Activated naive CD8-positive, alpha-beta T cell treated with anti-CD3 and anti-CD28 coated beads for 36 hours (primary cell): ENCODE results near the gene TTC9B. TPM values are rescaled to one million over a fixed set of nuclear protein-coding genes. Genes with fewer than 3 reads are reported as not detected.

ENCODE experiments used
- DNase-seq: peaks from one replicate; pipeline ENCODE4 v3.0.0; 2021
- H3K27ac Mint-ChIP-seq: one replicate; pipeline ENCODE4 v1.8.0; 2022; ENCODE audit warnings: mild to moderate bottlenecking, moderate library complexity, mixed read lengths
- H3K27me3 Mint-ChIP-seq: one replicate; pipeline ENCODE4 v1.8.0; 2022; ENCODE audit warnings: mild to moderate bottlenecking, mixed read lengths
- H3K36me3 Mint-ChIP-seq: one replicate; pipeline ENCODE4 v1.8.0; 2021; ENCODE audit warnings: mild to moderate bottlenecking, mixed read lengths
- H3K4me1 Mint-ChIP-seq: one replicate; pipeline ENCODE4 v1.8.0; 2021; ENCODE audit warnings: mixed read lengths
- H3K4me3 Mint-ChIP-seq: one replicate; pipeline ENCODE4 v1.8.0; 2022; ENCODE audit warnings: mild to moderate bottlenecking, moderate library complexity, mixed read lengths
- H3K9me3 Mint-ChIP-seq: one replicate; pipeline ENCODE4 v1.8.0; 2022; ENCODE audit warnings: mixed read lengths
- total RNA-seq, 2 experiments: library from RNA; stranded (reverse); gene quantifications; one replicate each; pipeline ENCODE4 v1.2.3, GENCODE V29; 2021

TTC9B gene
- total RNA-seq, 2 experiments from 2014 or later = not detected

DNA sequence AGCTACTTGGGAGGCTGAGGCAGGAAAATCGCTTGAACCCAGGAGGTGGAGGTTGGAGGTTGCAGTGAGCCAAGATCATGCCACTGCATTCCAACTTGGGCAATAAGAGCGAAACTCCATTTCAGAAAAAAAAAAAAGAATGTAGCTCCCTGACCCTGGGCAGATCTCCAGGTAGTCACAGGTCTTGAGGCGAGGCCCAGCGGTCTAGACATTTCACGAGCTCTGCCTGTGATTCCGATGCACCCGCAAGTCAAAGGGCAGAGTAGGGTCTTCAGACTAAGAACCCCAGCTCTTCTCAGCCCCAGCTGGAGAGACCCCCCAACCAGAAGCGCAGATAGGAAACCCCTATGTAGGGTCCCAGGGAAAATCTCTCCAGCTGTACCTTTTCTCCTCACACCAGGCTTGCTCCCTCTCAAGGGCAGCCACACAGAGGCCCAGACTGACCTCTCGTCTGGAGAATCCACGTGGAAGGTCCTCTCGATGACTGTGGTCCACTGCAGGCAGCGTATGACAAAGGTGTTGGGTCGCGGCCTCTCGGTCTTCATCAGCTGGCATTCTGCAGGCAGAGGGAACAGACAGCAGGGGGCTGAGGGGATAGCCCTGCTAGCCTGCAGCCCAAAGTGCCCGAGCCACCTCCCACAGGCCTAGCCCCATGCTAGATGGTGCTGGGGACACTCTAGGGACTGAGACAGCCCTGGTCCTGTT is 36.7 kb upstream of the TTC9B start:
- Mint-ChIP-seq H3K9me3 (no peaks in the 10 kb centered on the region), H3K27me3 (no peaks in the 10 kb centered on the region), H3K4me1 (peaks cover 20% of the 10 kb centered on the region), H3K4me3 (no peak overlapping the region), H3K36me3 (peaks cover 13% of the 10 kb centered on the region), H3K27ac (no peak overlapping the region)
- DNase-seq = no peak

DNA sequence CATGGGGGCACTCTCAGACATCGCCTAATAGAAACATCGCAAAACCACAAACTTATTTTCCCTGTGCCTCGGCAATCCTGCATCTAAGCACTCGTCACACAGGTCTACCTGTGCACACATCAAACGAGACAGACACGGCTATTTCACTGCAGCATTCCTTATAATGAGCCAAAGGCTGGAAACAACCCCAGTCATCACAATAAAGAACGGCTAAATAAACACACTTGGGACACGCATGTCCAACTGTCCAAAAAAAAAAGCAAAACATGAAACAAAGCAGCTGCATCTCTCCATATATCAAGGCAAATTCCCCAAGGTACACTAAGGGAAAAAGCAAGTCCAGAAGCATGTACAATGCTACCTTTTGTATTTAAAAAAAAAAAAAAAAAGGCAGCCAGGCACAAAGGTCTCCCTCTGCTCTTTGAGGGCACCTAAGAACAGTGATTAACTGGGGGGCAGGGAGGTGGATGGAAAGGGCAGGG is 35.5 kb upstream of the TTC9B start:
- DNase-seq = no peak
- Mint-ChIP-seq H3K36me3 (peaks cover 14% of the 10 kb centered on the region), H3K4me3 (no peak overlapping the region), H3K27ac (no peak overlapping the region), H3K27me3 (no peaks in the 10 kb centered on the region), H3K9me3 (no peaks in the 10 kb centered on the region), H3K4me1 (peaks cover 15% of the 10 kb centered on the region)

- Mint-ChIP-seq H3K27me3 (no peaks in the 10 kb centered on the region), H3K27ac (no peak overlapping the region)
Observed at GRCh38 chr19:40252395-40252794, 34.2 kb upstream of the TTC9B start.

GRCh38 chr19:40251991-40252390 is 33.8 kb upstream of the TTC9B start:
- Mint-ChIP-seq H3K27ac (no peak overlapping the region), H3K36me3 (peaks cover 14% of the 10 kb centered on the region), H3K4me1 (peaks cover 11% of the 10 kb centered on the region), H3K4me3 (no peak overlapping the region), H3K9me3 (no peaks in the 10 kb centered on the region), H3K27me3 (no peaks in the 10 kb centered on the region)
- no peak for DNase-seq

More at GRCh38 chr19:40252395-40252794, 34.2 kb upstream of the TTC9B start:
- Mint-ChIP-seq H3K4me1 (peaks cover 13% of the 10 kb centered on the region), H3K36me3 (peaks cover 14% of the 10 kb centered on the region), H3K9me3 (no peaks in the 10 kb centered on the region), H3K4me3 (no peak overlapping the region)
- DNase-seq = no peak

GRCh38 chr19:40251244-40251643 is 33.1 kb upstream of the TTC9B start:
- Mint-ChIP-seq H3K27me3 (no peaks in the 10 kb centered on the region), H3K27ac (no peak overlapping the region), H3K4me3 (no peak overlapping the region), H3K9me3 (no peaks in the 10 kb centered on the region), H3K4me1 (peaks cover 11% of the 10 kb centered on the region), H3K36me3 (peaks cover 14% of the 10 kb centered on the region)
- DNase-seq = no peak

DNA sequence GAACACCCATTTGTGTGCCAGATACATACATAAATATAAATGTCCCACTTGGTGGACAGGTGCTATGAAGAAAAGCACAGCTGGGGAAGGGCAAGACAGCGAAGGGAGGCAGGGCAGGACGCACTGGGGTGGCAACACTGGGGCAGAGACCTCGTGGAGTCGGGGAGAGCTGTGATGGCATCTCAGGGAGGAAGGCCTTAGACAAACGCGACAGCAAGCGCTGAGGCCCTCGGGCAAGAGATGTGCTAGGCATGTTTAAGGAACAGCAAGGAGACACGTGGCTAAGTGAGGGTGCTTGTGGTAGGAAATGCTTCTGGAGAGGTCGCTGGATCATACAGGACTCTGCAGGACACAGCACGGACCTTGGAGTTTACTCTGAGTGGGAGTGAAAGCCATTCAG is 31.6 kb upstream of the TTC9B start:
- no peaks in the 10 kb centered on the region for H3K9me3 Mint-ChIP-seq
- H3K27me3 Mint-ChIP-seq = no peaks in the 10 kb centered on the region
- DNase-seq = no peak
- no peak overlapping the region for H3K27ac Mint-ChIP-seq
- H3K4me1 Mint-ChIP-seq = peaks cover 11% of the 10 kb centered on the region
- peaks cover 3% of the 10 kb centered on the region for H3K36me3 Mint-ChIP-seq
- H3K4me3 Mint-ChIP-seq = no peak overlapping the region

DNA sequence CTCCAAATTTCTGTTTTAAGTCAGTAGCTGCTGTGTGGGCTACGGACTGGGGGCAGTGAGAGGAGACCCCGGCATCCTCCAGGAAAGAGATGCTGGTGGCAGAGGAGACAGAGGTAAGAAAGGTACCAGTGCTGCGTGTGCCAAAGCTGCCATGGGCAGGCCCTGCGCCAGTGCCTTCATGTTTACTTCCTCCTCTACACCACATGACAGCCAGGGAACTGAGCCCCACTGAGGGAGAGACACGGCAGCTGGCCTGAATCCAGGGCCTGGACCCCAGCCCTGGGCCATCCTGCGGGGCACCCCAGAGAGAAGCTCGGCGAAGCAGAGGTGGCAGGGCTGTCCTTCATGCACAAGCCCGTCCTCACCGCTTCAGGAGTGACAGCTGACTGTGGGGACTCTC is 31.0 kb upstream of the TTC9B start:
- H3K36me3 Mint-ChIP-seq = peaks cover 3% of the 10 kb centered on the region
- no peak overlapping the region for H3K27ac Mint-ChIP-seq
- H3K4me1 Mint-ChIP-seq = peaks cover 11% of the 10 kb centered on the region
- no peaks in the 10 kb centered on the region for H3K9me3 Mint-ChIP-seq
- no peak for DNase-seq
- no peaks in the 10 kb centered on the region for H3K27me3 Mint-ChIP-seq
- no peak overlapping the region for H3K4me3 Mint-ChIP-seq

DNA sequence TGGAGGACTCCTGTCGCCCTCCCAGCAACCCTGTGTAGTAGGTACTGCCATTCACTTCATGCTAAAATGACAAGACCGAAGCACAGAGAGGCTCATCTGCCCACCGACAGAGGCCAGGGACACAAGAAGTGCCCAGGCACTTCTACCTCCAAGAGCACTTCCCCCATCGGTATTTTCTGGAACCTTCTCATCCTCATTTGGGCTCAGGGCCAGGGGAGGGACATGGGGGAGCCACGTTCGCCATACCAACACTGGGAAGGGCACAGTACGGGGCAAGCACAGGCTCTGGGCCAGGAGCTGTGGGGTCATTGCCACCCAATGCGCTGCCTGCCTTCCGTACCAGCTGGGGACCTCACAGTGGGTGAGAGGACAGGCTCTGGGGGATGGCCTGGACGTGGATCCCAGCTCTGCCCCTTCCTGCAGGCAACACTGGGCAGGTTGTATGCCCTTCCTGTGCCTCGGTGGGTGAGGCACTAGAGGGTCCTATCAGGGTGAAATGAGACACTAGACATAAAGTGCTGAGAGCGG is 29.6 kb upstream of the TTC9B start:
- H3K9me3 Mint-ChIP-seq = no peaks in the 10 kb centered on the region
- no peak overlapping the region for H3K27ac Mint-ChIP-seq
- H3K36me3 Mint-ChIP-seq = peaks cover 3% of the 10 kb centered on the region
- DNase-seq = no peak
- no peaks in the 10 kb centered on the region for H3K27me3 Mint-ChIP-seq
- H3K4me1 Mint-ChIP-seq = peaks cover 7% of the 10 kb centered on the region
- no peak overlapping the region for H3K4me3 Mint-ChIP-seq

DNA sequence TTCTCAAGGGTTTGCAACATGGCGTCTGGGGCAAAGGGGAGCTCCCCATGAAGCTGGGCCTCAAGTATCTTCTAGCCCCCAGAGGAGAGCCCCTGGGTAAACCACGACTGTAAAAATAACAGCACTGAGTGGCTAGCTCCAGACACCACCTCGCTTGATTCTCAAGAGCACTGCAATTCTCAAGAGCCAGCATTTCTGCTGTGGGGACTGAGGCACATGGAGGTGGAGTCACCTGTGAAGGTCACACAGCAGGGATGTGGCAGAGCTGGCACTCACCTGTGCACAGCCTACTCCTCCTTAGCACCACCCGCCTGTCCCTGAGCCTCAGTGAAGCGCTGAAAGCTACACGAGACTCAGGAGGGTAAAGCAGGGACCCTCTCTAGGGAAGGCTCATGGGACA is 29.0 kb upstream of the TTC9B start:
- H3K27me3 Mint-ChIP-seq = no peaks in the 10 kb centered on the region
- H3K27ac Mint-ChIP-seq = no peak overlapping the region
- H3K4me1 Mint-ChIP-seq = peaks cover 7% of the 10 kb centered on the region
- no peaks in the 10 kb centered on the region for H3K9me3 Mint-ChIP-seq
- no peak for DNase-seq
- no peak overlapping the region for H3K4me3 Mint-ChIP-seq
- peaks cover 3% of the 10 kb centered on the region for H3K36me3 Mint-ChIP-seq

- H3K27me3 Mint-ChIP-seq = no peaks in the 10 kb centered on the region
- H3K9me3 Mint-ChIP-seq = no peaks in the 10 kb centered on the region
- H3K27ac Mint-ChIP-seq = no peak overlapping the region
- no peak overlapping the region for H3K4me3 Mint-ChIP-seq
- no peak for DNase-seq
- H3K36me3 Mint-ChIP-seq = peaks cover 3% of the 10 kb centered on the region
- H3K4me1 Mint-ChIP-seq = peaks cover 7% of the 10 kb centered on the region
Observed at GRCh38 chr19:40246292-40247073, 28.3 kb upstream of the TTC9B start.

- Mint-ChIP-seq H3K27ac (no peak overlapping the region), H3K4me3 (no peak overlapping the region), H3K4me1 (peaks cover 7% of the 10 kb centered on the region), H3K9me3 (no peaks in the 10 kb centered on the region), H3K36me3 (peaks cover 3% of the 10 kb centered on the region), H3K27me3 (no peaks in the 10 kb centered on the region)
- DNase-seq = no peak
Observed at GRCh38 chr19:40245506-40246128, 27.4 kb upstream of the TTC9B start.

- DNase-seq = no peak
- H3K4me1 Mint-ChIP-seq = peaks cover 5% of the 10 kb centered on the region
- H3K9me3 Mint-ChIP-seq = no peaks in the 10 kb centered on the region
- no peak overlapping the region for H3K4me3 Mint-ChIP-seq
- no peaks in the 10 kb centered on the region for H3K27me3 Mint-ChIP-seq
- H3K27ac Mint-ChIP-seq = no peak overlapping the region
- H3K36me3 Mint-ChIP-seq = peaks cover 2% of the 10 kb centered on the region
Observed at GRCh38 chr19:40244579-40245317, 26.6 kb upstream of the TTC9B start.

GRCh38 chr19:40243181-40243580 is 25.0 kb upstream of the TTC9B start:
- Mint-ChIP-seq H3K36me3 (peaks cover under 1% of the 10 kb centered on the region), H3K4me1 (peaks cover 3% of the 10 kb centered on the region), H3K27me3 (no peaks in the 10 kb centered on the region), H3K4me3 (no peak overlapping the region), H3K27ac (no peak overlapping the region), H3K9me3 (no peaks in the 10 kb centered on the region)
- DNase-seq = no peak

DNA sequence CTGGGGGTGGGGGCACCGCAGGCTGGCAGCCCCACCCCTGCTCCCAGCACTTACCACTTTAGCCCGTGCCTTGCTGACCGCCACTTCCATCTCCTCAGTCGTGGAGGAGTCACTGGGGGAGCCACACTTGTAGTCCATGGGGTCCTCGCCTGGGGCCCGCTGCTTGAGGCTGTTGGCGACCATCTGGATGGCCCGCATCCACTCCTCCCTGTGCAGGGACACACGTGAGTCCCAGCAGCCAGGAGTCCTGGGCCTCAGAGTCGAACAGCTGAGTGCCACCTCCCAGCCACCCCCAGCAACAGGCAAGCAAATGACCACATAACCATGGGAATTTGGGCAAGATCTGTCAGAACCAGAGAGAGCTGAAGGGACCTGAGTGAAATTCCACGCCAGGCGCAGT is 24.3 kb upstream of the TTC9B start:
- no peak overlapping the region for H3K4me3 Mint-ChIP-seq
- no peak for DNase-seq
- H3K4me1 Mint-ChIP-seq = peaks cover 3% of the 10 kb centered on the region

More for the DNA sequence above, 24.3 kb upstream of the TTC9B start:
- Mint-ChIP-seq H3K36me3 (peaks cover 3% of the 10 kb centered on the region), H3K27me3 (no peaks in the 10 kb centered on the region), H3K9me3 (no peaks in the 10 kb centered on the region), H3K27ac (no peak overlapping the region)
